Tibial nerve (tissue), 4 donors: Measurements from ENCODE around the gene OAS2. TPM values are rescaled to one million over a fixed set of nuclear protein-coding genes. Genes with fewer than 3 reads are reported as not detected.

Experiments used
- DNase-seq, 2 donors: peaks; one replicate each; pipeline ENCODE4 v3.0.0-alpha.2; 2019; ENCODE audit warnings: low spot score in 2 of 2
- H3K27ac ChIP-seq, 4 donors: fragments of 200-600 bp; sonication (generic) in 3 of 4; one replicate each; pipeline ENCODE4 v1.5.1; 2017 to 2019; ENCODE audit warnings: mild to moderate bottlenecking in 1 of 4
- H3K27me3 ChIP-seq, 2 donors: fragments of 200-600 bp; sonication (generic) in 1 of 2; one replicate each; pipeline versions ENCODE4 v1.5.1 to v1.6.0; 2017 to 2019
- H3K36me3 ChIP-seq, 3 donors: fragments of 200-600 bp; sonication (generic); one replicate each; pipeline ENCODE4 v1.5.1; 2018 to 2019
- H3K4me1 ChIP-seq, 4 donors: fragments of 200-600 bp; sonication (generic) in 3 of 4; one replicate each; pipeline ENCODE4 v1.5.1; 2017 to 2019
- H3K4me3 ChIP-seq, 4 donors: fragments of 200-600 bp; sonication (generic) in 3 of 4; one replicate each; pipeline ENCODE4 v1.5.1; 2017 to 2019; ENCODE audit warnings: mild to moderate bottlenecking in 1 of 4, moderate library complexity in 1 of 4
- H3K9me3 ChIP-seq, 4 donors: fragments of 200-600 bp; sonication (generic) in 3 of 4; one replicate each; pipeline ENCODE4 v1.5.1; 2017 to 2019
- EP300 ChIP-seq, 2 donors: sonication (generic); formaldehyde crosslinking; IDR thresholded peaks; one replicate each; pipeline ENCODE4 v1.6.1; 2017; ENCODE audit warnings: antibody characterized with exemption in 2 of 2, mild to moderate bottlenecking in 1 of 2
- POLR2A ChIP-seq, 2 donors: fragments of 450-650 bp; IDR thresholded peaks; one replicate each; pipeline ENCODE4 v1.6.1; 2017; ENCODE audit warnings: antibody characterized with exemption in 2 of 2, mild to moderate bottlenecking in 2 of 2, moderate library complexity in 2 of 2
- WGBS, 2 donors: methylation state at CpG; one replicate each; pipeline ENCODE4 v1.1.5; 2018; 5-methylcytosine and 5-hydroxymethylcytosine counted together
- total RNA-seq, 4 donors: library from RNA; depleted of rRNA; stranded (reverse); fragments of >200 nt; gene quantifications; one replicate each; pipeline ENCODE4 v1.1.0, GENCODE V29; 2016
- TF ChIP-seq, protein P1 (sequence below), 5 experiments: fragments of 200-600 bp in 3 of 5; fragments of 450-650 bp in 2 of 5; sonication (generic) in 3 of 5; IDR thresholded peaks; one replicate each; pipeline ENCODE4 v1.5.1; 2016 to 2019; ENCODE audit warnings: antibody characterized with exemption in 5 of 5, mild to moderate bottlenecking in 3 of 5, moderate library complexity in 2 of 5

The OAS2 gene
- total RNA-seq, 4 donors from 2014 or later: 3.1 to 28.4 (median 6.3) TPM

GRCh38 chr12:113061061-113061694, 82.9 kb downstream of the OAS2 start:
- peaks cover 0 to 22% (median 8%) of the 10 kb centered on the region in 4 donors for H3K4me1 ChIP-seq
- H3K4me3 ChIP-seq: no peak overlapping the region
- no peak for DNase-seq
- H3K36me3 ChIP-seq: no peaks in the 10 kb centered on the region
- H3K9me3 ChIP-seq: no peaks in the 10 kb centered on the region
- H3K27ac ChIP-seq: no peak overlapping the region
- 55 to 61% methylated on average over 10 of the region's 10 CpGs for whole genome bisulfite sequencing, 2 donors
- peaks cover 0 to 45% of the 10 kb centered on the region in 2 donors for H3K27me3 ChIP-seq
- TF ChIP-seq, protein P1, sequence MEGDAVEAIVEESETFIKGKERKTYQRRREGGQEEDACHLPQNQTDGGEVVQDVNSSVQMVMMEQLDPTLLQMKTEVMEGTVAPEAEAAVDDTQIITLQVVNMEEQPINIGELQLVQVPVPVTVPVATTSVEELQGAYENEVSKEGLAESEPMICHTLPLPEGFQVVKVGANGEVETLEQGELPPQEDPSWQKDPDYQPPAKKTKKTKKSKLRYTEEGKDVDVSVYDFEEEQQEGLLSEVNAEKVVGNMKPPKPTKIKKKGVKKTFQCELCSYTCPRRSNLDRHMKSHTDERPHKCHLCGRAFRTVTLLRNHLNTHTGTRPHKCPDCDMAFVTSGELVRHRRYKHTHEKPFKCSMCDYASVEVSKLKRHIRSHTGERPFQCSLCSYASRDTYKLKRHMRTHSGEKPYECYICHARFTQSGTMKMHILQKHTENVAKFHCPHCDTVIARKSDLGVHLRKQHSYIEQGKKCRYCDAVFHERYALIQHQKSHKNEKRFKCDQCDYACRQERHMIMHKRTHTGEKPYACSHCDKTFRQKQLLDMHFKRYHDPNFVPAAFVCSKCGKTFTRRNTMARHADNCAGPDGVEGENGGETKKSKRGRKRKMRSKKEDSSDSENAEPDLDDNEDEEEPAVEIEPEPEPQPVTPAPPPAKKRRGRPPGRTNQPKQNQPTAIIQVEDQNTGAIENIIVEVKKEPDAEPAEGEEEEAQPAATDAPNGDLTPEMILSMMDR (IDR thresholded peaks at IDR 0.05): no peak
- TF ChIP-seq POLR2A (IDR thresholded peaks at IDR 0.05): no peak
- no peak for TF ChIP-seq EP300 (IDR thresholded peaks at IDR 0.05)

Other genes with a start within 250 kb of the OAS2 start
- not detected for gene RPH3A, start 186.8 kb upstream of the OAS2 start, total RNA-seq
- 10 to 100 TPM in 2 of 4 donors, 1 to 10 TPM in 2; 8.2 to 22.8 (median 11.3) TPM for gene OAS1, start 71.6 kb upstream of the OAS2 start, total RNA-seq
- 10 to 100 TPM in 2 of 4 donors, 1 to 10 TPM in 2; 5.7 to 16.5 (median 11.3) TPM for gene OAS3, start 40.0 kb upstream of the OAS2 start, total RNA-seq
- 10 to 100 TPM; 17.3 to 38.1 (median 25.4) TPM for gene DTX1, start 78.2 kb downstream of the OAS2 start, total RNA-seq
- gene RASAL1, start 157.2 kb downstream of the OAS2 start, total RNA-seq: 1 to 10 TPM in 3 of 4 donors, under 1 TPM in 1; 0.87 to 5.2 (median 3.3) TPM
- not detected for gene CFAP73, start 171.2 kb downstream of the OAS2 start, total RNA-seq
- gene DDX54, start 207.0 kb downstream of the OAS2 start, total RNA-seq: 100 to 1,000 TPM in 1 of 4 donors, 10 to 100 TPM in 3; 49.4 to 105 (median 83.0) TPM
- gene RITA1, start 207.2 kb downstream of the OAS2 start, total RNA-seq: 10 to 100 TPM in 3 of 4 donors, 1 to 10 TPM in 1; 8.3 to 27.5 (median 14.1) TPM
- gene TPCN1, start 242.9 kb downstream of the OAS2 start, total RNA-seq: 10 to 100 TPM; 62.7 to 77.6 (median 69.8) TPM